Dedifferentiated amniotic fluid mesenchymal stem cell (primary cell): ENCODE measurements around the gene COMMD8.
A peak's percentile ranks its signal among the peaks of the same experiment; 100 is the strongest.

Experiments
- DNase-seq: peaks from one replicate; pipeline ENCODE4 v3.0.0-alpha.2; 2016; ENCODE audit errors: extremely low spot score

COMMD8 gene

DNA sequence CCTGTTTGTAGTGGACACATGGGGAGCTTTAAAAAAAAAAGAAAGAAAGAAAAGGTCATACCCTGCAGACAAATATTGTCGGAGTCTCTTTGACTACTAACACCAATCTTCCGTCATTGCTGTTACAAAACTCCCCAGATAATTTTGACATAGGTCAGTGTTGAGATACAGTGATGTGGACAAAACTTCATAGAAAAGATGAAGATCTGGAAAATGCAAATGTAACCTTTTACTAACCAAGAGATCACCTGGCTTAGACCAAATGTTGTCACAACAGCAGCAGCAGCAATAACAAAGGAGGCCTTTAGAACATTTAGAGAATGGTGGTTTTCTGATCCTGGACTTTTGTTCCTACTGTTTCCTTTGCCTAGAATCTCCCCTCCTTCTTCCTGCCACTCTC is 8.1 kb upstream of the COMMD8 start:
- no peak for DNase-seq

GRCh38 chr4:47471064-47471463 is 7.6 kb upstream of the COMMD8 start:
- DNase-seq: no peak

DNA sequence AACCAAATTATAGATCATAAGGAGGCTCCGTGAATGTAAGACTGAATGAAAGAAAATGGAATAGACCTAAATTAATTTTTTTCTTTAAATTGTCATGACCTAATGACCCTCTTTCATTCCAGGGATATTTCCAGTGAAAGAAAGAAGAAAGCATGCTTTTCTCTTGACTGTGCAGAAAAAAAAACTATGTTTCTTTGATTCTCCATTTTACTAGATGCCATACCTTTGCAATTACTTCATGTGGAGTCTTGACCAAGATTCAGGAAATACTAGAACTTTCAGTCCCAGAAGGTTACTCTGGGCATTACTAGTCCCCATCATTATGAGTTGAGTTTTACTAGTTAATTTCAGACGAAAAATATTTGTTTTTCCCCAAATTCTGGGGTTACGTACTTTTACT is 6.4 kb upstream of the COMMD8 start:
- peak; percentile 26 for DNase-seq

DNA sequence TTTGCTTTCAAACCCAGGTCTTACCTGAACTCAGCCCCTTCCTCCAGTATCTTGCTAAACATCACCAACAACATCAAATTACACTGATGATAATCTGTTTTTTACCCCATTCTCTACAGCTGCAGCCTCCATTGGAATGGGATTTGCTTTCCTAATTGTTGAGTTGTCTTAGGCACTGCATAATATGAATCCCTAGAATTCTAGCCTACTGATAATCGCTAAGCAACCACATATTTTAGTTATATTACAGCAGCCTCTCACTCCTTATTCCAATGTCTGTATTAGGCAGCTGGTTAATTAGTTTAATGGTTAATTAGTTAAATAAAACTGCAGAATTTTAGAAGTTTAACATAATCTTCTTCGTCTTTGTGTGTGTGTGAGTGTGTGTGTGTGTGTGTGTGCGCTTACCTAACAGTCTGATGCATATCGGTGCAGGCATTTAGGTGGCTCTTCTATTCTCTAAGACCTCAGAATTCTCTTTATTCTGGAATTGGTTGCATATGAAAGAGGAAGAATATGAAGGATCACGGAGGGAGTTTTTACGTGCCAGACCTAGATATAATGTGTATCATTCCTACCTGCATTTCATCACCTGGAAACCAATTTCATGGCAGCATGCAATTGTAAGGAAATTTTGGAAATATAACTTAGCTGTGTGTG is 5.3 kb upstream of the COMMD8 start:
- DNase-seq: peak; percentile 35

DNA sequence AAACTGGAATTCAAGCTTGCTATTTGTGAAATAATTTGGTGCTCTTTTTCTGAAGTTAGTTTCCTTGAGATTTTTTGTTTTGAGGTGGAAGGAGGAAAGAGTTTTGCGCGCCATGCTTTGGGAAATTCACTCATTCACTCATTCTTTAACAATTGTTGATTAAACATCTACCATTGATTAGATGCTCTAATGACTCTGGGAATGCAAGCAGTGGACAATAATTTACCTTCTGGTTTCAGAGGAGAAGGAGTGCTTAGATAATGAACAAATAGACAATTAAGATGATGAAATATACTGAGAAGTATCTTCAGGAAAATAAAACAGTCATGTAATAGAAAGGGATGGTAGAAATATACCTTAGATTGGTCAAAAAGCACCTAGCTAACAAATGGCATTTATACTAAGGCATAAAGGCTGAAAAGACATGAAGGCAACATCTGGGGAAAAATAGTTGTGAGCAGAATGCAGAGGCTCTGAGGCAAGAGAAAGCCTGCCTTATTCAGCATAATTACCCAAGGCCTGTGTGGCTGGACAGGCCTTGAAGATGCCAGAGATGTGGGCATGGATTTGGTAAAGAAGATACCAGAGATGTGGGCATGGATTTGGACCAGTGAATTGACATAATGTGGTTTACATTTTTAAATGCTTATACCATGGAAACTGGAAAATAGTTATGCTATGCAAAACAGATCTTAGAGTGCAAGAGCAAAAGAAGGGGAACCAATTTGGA is 2.7 kb upstream of the COMMD8 start:
- DNase-seq: no peak

GRCh38 chr4:47465004-47465403 is 1.5 kb upstream of the COMMD8 start:
- no peak for DNase-seq

DNA sequence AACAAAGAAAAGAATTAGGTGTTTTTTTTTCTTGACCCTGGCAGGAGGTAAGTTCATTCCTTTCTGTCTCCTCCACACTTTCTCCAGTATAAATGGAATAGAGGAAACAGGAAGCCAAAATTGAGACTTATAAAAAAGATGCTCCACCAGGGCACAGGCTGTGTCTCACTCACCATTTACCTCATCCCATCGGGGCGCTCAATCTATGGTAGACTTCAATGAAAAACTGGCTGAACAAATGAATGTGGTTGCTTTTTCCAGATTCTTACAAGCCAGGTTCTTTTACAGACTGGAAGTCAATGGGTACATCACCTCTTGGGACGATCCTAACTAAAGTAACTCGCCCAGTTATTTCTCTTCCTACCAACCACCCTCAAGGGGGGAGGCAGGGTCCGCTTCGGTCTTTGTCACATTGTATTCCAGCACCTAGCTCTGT is 685 bp downstream of the COMMD8 start:
- DNase-seq: no peak

DNA sequence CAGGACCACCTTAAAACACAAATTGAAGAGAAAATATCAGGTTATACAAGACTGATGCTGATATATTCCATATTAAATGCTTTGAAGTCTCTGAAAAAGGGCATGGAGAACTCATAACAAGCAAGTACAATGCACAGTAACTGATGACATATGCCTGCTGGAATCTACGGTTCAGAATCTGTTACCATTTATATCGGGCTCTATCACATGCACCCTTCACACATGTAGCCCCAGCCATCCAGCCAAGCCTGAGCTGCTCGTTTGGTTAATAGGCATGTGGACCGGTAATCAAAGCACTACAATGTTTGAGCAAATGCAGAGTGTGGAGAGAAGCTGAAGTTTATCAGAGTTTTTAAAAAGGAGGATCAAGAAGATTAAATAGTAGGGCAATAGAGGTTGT is 11.8 kb downstream of the COMMD8 start:
- no peak for DNase-seq

DNA sequence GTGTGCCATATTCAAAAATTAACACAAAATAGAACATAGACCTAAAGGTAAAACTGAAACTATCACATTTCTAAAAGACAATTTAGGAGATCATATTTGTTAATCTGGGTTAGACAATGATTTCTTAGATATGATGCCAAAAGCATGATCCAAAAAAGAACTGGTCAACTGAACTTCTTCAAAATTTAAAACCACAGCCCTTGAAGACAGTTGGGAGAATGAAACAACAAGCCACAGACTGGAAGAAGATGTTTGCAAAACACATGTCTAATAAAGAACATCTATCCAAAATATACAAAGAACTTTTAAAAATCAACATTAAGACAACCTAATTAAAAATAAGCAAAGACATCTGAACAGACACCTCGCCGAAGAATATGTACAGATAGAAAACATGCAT is 19.5 kb downstream of the COMMD8 start:
- no peak for DNase-seq

DNA sequence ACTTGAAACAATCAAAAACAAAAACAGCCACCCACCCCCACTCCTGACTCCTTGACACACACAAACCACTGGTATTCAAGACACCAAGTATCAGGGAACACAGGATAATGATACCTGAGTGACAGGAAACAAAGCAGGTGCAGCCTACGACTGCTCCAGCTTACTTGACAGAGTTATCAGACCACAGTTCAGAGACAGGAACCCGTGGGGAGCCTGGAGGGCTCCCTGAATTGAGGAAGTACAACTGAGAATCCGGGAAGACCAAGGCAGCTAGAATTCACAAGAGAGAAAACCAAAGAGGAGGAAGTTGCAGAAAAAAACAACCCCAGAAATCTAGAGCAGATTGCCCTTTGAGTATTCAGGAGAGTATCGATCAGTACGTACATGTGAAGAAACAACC is 20.5 kb downstream of the COMMD8 start:
- DNase-seq: no peak

GRCh38 chr4:47434931-47435330 is 28.6 kb downstream of the COMMD8 start:
- no peak for DNase-seq

- DNase-seq: no peak
Measured at GRCh38 chr4:47432749-47433148, 30.8 kb downstream of the COMMD8 start.

DNA sequence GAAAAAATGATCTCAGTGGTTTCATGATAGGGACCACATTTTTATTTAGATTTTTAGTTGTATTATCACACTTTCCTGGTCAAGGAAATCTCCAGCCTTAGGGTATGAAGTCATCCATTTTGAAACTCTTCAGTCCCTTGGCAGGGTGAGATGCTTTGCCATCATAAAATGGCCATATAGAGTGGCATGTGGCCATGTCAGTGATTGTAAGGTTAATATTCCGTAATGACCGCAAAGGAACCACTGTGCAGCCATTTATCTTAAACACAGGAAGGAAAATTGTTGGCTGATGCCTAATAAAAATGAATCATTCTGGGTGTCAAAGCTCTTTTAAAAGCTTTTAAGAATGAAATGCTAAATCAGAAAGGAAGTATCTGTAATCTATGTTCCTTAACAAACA is 35.6 kb downstream of the COMMD8 start:
- no peak for DNase-seq

- no peak for DNase-seq
Measured at GRCh38 chr4:47425628-47426027, 37.9 kb downstream of the COMMD8 start.

DNA sequence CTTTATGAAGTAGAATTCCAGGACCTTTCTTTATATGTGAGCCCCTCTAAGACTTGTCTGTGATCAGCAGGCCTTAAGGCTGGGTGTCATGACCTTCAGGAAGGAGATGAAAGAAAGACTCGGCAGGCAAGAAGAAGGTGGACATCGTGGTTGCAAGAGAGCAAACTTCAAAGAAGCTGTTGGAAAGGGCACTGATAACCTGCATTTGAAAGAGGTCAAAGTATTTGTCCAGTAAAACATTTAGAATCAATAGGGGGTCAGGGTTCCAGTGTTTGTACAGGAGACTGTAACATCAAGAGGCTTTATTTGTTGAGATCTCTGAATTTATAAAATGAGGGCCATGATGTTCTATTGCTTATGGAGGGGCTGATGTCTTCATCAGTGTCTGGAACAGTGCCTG is 44.2 kb downstream of the COMMD8 start:
- no peak for DNase-seq

DNA sequence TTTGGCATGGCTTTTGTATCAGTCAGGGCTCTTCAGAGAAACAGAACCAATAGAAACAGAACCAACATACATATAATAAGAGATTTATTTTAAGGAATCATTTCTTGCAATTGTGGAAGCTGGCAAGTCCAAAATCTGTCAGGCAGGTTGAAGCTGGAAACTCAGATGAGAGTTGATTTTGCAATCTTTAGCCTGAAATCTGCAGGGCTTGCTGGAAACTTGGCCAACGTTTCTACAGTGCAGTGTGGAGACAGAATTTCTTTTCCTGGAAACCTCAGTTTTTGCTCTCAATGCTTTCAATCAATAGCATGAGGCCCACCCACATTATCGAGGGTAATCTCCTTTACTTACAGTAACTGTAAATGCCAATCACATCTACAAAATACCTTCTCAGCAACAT is 45.4 kb downstream of the COMMD8 start:
- DNase-seq: no peak

DNA sequence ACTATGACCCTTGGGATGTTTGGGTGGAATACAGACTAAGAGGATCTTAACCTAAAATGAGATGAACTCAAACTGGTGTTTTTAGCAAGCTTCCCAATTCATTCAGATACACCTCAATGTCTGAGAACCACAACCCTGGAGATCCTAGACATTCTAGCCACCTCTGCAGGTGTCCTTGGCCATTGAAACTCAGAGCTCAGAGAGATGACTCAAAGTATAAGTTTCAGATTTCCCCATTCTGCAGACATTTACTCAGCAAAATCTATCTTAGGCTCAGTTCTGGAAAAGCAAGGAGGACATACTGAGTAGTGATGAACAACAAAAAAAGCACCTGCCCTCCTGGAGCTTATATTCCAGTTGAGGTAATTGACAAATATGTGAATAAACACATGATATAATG is 47.8 kb downstream of the COMMD8 start:
- no peak for DNase-seq

DNA sequence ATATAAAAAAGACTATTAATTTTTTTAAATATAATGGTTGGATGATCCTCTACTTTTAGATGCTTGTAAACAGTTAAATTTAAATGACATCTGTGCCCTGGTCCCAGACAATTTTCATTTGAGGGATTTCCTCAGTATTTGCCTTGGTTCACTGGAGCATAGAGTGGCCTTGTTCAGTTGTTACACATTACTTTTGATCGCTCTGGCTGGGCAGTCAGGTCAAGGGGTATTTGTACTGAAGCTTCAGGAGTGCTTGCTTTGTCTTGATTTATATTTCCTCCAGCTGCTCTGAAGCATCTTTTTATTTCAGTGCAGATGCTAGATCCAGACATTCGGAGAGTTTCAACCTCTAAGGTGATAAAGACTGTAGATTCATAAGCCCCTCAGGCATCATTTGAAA is 50.0 kb downstream of the COMMD8 start:
- DNase-seq: no peak

GRCh38 chr4:47410271-47410670 is 53.2 kb downstream of the COMMD8 start:
- no peak for DNase-seq

GRCh38 chr4:47406408-47406807 is 57.1 kb downstream of the COMMD8 start:
- no peak for DNase-seq
